ENCODE measurements around the gene KRTAP21-2. TPM values are rescaled to one million over a fixed set of nuclear protein-coding genes. Genes with fewer than 3 reads are reported as not detected.
"Not testable (repeated sequence)": the region's sequence is repeated elsewhere in the genome, so short reads cannot be mapped to it uniquely, and the experiment has no call there.

The KRTAP21-2 gene
- total and polyA plus RNA-seq, 7 donors: not detected

DNA sequence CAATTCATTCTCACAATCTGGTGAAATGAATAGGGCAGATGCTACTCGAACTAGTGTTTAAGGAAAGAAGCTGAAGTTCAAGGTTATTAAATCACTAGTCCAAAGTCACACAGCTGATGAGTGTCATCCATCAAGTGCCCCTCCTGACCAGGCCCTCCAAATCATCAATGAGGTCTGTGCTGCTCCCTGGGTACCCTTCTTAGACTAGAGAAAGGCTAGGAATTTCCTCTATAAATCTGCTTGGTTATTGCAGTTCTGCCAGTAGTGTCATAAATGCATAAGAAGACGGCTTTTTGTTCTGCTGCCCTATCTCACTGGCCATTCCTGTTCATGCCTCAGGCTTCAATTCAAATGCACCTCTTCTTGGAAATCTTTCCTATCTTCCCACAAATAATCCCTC is 13.7 kb upstream of the KRTAP21-2 start:
- no peaks in the 10 kb centered on the region for H3K9me3 ChIP-seq
- H3K27ac ChIP-seq: no peak overlapping the region
- no peak for DNase-seq
- no peaks in the 10 kb centered on the region for H3K36me3 ChIP-seq
- no peaks in the 10 kb centered on the region for H3K27me3 ChIP-seq
- no peaks in the 10 kb centered on the region for H3K4me1 ChIP-seq
- no peak for TF ChIP-seq EP300 (IDR thresholded peaks at IDR 0.05)
- no peak for TF ChIP-seq POLR2AphosphoS5 (IDR thresholded peaks at IDR 0.05)
- TF ChIP-seq POLR2A (IDR thresholded peaks at IDR 0.05): no peak
- TF ChIP-seq, protein P1, sequence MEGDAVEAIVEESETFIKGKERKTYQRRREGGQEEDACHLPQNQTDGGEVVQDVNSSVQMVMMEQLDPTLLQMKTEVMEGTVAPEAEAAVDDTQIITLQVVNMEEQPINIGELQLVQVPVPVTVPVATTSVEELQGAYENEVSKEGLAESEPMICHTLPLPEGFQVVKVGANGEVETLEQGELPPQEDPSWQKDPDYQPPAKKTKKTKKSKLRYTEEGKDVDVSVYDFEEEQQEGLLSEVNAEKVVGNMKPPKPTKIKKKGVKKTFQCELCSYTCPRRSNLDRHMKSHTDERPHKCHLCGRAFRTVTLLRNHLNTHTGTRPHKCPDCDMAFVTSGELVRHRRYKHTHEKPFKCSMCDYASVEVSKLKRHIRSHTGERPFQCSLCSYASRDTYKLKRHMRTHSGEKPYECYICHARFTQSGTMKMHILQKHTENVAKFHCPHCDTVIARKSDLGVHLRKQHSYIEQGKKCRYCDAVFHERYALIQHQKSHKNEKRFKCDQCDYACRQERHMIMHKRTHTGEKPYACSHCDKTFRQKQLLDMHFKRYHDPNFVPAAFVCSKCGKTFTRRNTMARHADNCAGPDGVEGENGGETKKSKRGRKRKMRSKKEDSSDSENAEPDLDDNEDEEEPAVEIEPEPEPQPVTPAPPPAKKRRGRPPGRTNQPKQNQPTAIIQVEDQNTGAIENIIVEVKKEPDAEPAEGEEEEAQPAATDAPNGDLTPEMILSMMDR (IDR thresholded peaks at IDR 0.05): no peak
- intact Hi-C loops (cut with DNase I): no loop called here
- WGBS, 2 donors: 53 to 68% methylated on average over 2 of the region's 2 CpGs
- H3K4me3 ChIP-seq: no peak overlapping the region

DNA sequence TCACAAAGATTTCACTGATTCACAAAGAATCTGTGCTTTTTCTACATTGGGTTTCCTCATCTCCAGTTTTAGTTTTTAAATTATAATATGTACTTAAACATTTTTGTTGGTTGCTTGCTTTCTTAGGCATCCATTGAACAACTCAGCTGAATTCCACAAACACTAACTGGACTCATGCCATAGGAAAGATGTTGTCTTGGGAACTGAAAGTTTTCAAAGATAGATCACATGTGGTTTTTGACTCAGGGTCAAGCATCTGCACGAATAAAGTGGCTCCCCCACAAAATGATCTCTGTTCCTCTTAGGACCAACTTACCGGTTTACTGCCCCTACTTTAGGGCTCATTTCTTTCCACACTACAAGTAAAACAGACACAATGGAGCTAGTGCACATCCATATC is 11.2 kb upstream of the KRTAP21-2 start:
- Histone ChIP-seq H3K4me1 (no peaks in the 10 kb centered on the region), H3K27me3 (no peaks in the 10 kb centered on the region), H3K9me3 (no peaks in the 10 kb centered on the region), H3K36me3 (no peaks in the 10 kb centered on the region), H3K27ac (no peak overlapping the region), H3K4me3 (no peak overlapping the region)
- DNase-seq: no peak
- no peak for TF ChIP-seq POLR2A (IDR thresholded peaks at IDR 0.05)
- TF ChIP-seq POLR2AphosphoS5 (IDR thresholded peaks at IDR 0.05): no peak
- TF ChIP-seq EP300 (IDR thresholded peaks at IDR 0.05): no peak
- TF ChIP-seq, protein P1 (IDR thresholded peaks at IDR 0.05): no peak
- 75 to 82% methylated on average over 2 of the region's 2 CpGs for WGBS, 2 donors
- intact Hi-C loops (cut with DNase I): no loop called here

DNA sequence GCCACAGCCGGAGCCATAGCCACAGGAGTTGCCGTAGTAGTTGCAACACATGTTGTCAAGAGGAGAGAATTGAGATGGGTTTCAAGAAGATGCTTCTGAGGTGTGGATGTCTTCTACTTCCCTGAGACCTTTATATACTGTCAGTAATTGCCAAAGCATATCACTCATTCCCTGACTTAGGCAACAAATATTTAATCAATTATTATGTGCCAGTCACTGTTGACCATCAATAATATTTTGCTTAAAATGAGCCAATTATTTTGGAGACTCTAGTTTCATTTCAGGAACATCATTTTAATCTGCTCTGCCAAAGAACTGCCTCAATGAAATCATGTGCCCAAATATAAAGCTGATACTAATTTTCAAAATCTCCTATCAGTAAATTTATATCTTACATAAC is 8.3 kb upstream of the KRTAP21-2 start, which contains the start of gene KRTAP21-1:
Gene KRTAP21-1, minus strand, starts transcription at position 101 of the 400 bp plus-strand sequence. Its CDS starts 50 bp downstream, at position 51.
- H3K4me3 ChIP-seq; DNase-seq; H3K4me1 ChIP-seq; H3K9me3 ChIP-seq; H3K27me3 ChIP-seq; intact Hi-C loops (cut with DNase I); H3K27ac ChIP-seq; H3K36me3 ChIP-seq: not testable (repeated sequence)
- WGBS, 2 donors: 93% methylated on average over 2 of the region's 2 CpGs

DNA sequence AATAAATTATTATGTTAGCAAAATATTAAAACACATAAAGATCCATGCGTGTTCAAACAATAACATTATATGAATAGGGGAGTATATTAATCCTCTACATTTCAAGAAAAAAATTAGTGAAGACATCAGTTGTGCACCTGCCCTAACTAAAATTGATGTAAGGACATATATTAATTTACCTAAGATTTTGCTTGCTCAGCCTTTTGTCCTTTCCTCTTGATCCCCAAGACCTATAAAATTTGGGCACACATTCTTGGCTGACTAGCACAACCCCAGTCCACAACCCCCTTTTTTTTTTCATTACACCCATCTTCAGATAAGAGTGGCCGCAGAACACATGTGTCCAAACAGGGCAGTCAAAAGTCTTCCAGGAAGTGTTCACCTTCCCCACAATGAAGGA is 6.6 kb downstream of the KRTAP21-2 start:
- WGBS, 2 donors: 84 to 89% methylated on average over 2 of the region's 2 CpGs
- no peaks in the 10 kb centered on the region for H3K4me1 ChIP-seq
- peaks cover 0 to 5% (median 0%) of the 10 kb centered on the region in 4 donors for H3K9me3 ChIP-seq
- no peak for DNase-seq
- H3K4me3 ChIP-seq: no peak overlapping the region
- intact Hi-C loops (cut with DNase I): no loop called here
- TF ChIP-seq EP300 (IDR thresholded peaks at IDR 0.05) (no peak), POLR2A (IDR thresholded peaks at IDR 0.05) (no peak), POLR2AphosphoS5 (IDR thresholded peaks at IDR 0.05) (no peak)
- TF ChIP-seq, protein P1 (IDR thresholded peaks at IDR 0.05): no peak
- H3K27me3 ChIP-seq: no peaks in the 10 kb centered on the region
- no peak overlapping the region for H3K27ac ChIP-seq
- no peaks in the 10 kb centered on the region for H3K36me3 ChIP-seq

DNA sequence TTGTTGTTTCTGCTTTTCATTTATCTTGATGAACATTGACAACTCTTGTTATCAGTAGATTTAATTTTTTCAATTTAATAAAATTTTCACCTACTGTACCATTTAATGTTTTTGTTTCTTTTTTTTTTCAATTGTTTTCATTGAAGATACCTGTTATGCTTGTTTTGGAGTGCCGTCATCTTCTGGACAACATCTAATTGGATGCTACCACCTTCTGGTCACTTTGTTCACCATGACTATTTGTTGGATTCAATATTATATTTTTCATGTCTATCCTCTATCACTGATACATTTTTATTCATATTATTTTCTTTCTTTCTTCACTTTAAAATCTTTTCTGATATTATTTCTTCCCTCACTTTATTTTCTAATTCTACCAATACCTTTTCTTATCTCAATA is 14.0 kb downstream of the KRTAP21-2 start:
- Histone ChIP-seq H3K36me3 (no peaks in the 10 kb centered on the region), H3K4me1 (no peaks in the 10 kb centered on the region), H3K9me3 (no peaks in the 10 kb centered on the region), H3K27me3 (no peaks in the 10 kb centered on the region), H3K27ac (no peak overlapping the region), H3K4me3 (no peak overlapping the region)
- intact Hi-C loops (cut with DNase I): no loop called here
- TF ChIP-seq POLR2AphosphoS5 (IDR thresholded peaks at IDR 0.05) (no peak), EP300 (IDR thresholded peaks at IDR 0.05) (no peak), POLR2A (IDR thresholded peaks at IDR 0.05) (no peak)
- TF ChIP-seq, protein P1 (IDR thresholded peaks at IDR 0.05): no peak
- 60 to 73% methylated on average over 1 of the region's 1 CpG for WGBS, 2 donors
- no peak for DNase-seq
